Esophagus (tissue), 2 donors: Measurements from ENCODE around the gene HNRNPC. TPM values are rescaled to one million over a fixed set of nuclear protein-coding genes. Genes with fewer than 3 reads are reported as not detected.

ENCODE experiments used
- H3K27ac ChIP-seq, 2 donors: one replicate each; pipeline ENCODE4 v1.5.1; 2013; ENCODE audit warnings: low read depth in 2 of 2, mild to moderate bottlenecking in 2 of 2, inconsistent platforms in 1 of 2, low read length in 1 of 2, moderate library complexity in 1 of 2
- H3K27me3 ChIP-seq, 2 donors: one replicate each; pipeline ENCODE4 v1.6.1; 2013; ENCODE audit warnings: low read length in 2 of 2, control low read depth in 1 of 2, mild to moderate bottlenecking in 1 of 2; ENCODE audit not compliant: insufficient read depth in 2 of 2, control insufficient read depth in 1 of 2
- H3K36me3 ChIP-seq, 2 donors: one replicate each; pipeline ENCODE4 v1.6.1; 2013; ENCODE audit warnings: low read length in 1 of 2; ENCODE audit not compliant: control insufficient read depth in 2 of 2, insufficient read depth in 2 of 2
- H3K4me1 ChIP-seq, 2 donors: one replicate each; pipeline ENCODE4 v1.6.1; 2013; ENCODE audit warnings: low read length in 1 of 2; ENCODE audit not compliant: control insufficient read depth in 2 of 2, insufficient read depth in 2 of 2
- H3K4me3 ChIP-seq, 2 donors: one replicate each; pipeline ENCODE4 v1.5.1; 2013; ENCODE audit warnings: low read length in 2 of 2, mild to moderate bottlenecking in 2 of 2, low read depth in 1 of 2, moderate library complexity in 1 of 2
- H3K9me3 ChIP-seq, 2 donors: one replicate each; pipeline ENCODE4 v1.6.1; 2013; ENCODE audit warnings: mild to moderate bottlenecking in 2 of 2, low read depth in 1 of 2, low read length in 1 of 2, moderate library complexity in 1 of 2; ENCODE audit not compliant: control insufficient read depth in 2 of 2, insufficient read depth in 1 of 2
- WGBS, 2 donors: extraction: QIAGEN DNeasy Blood & Tissue Kit; methylation state at CpG; one replicate each; pipeline ENCODE4 v1.1.7; 2013; 5-methylcytosine and 5-hydroxymethylcytosine counted together
- polyA plus RNA-seq, 2 donors: library from polyadenylated mRNA; stranded (reverse); fragments of 200-250 nt; gene quantifications; one replicate each; pipeline ENCODE4 v1.2.3, GENCODE V29; 2013
- donor health status: healthy with polysubstance abuse.
- donor health status: Bipolar disorder and iron deficiency.

Gene HNRNPC
- polyA plus RNA-seq, 2 donors: 431 to 699 TPM

- no peaks in the 10 kb centered on the region for H3K4me1 ChIP-seq
- no peaks in the 10 kb centered on the region for H3K27me3 ChIP-seq
- H3K27ac ChIP-seq: no peak overlapping the region
- H3K9me3 ChIP-seq: no peaks in the 10 kb centered on the region
- no peaks in the 10 kb centered on the region for H3K36me3 ChIP-seq
- WGBS, 2 donors: 75 to 76% methylated on average over 4 of the region's 4 CpGs
- H3K4me3 ChIP-seq: no peak overlapping the region
Observed at GRCh38 chr14:21160061-21160610, 109.1 kb downstream of the HNRNPC start.

Other genes with a start within 250 kb of the HNRNPC start
- 100 to 1,000 TPM; 131 to 252 TPM for gene NDRG2, start 244.4 kb downstream of the HNRNPC start, polyA plus RNA-seq
- under 1 TPM in 1 of 2 donors, not detected in 1; 0.14 TPM for gene TPPP2, start 239.2 kb downstream of the HNRNPC start, polyA plus RNA-seq
- gene RNASE13, start 234.6 kb downstream of the HNRNPC start, polyA plus RNA-seq: not detected
- gene RNASE7, start 227.1 kb downstream of the HNRNPC start, polyA plus RNA-seq: 10 to 100 TPM; 33.9 to 92.8 TPM
- not detected for gene RNASE8, start 211.6 kb downstream of the HNRNPC start, polyA plus RNA-seq
- 1 to 10 TPM; 1.8 to 3.0 TPM for gene ARHGEF40, start 199.1 kb downstream of the HNRNPC start, polyA plus RNA-seq
- gene ZNF219, start 170.8 kb downstream of the HNRNPC start, polyA plus RNA-seq: 10 to 100 TPM; 39.9 to 42.2 TPM
- 1 to 10 TPM; 1.6 to 1.8 TPM for gene TMEM253, start 168.4 kb downstream of the HNRNPC start, polyA plus RNA-seq
- not detected for gene OR5AU1, start 113.4 kb downstream of the HNRNPC start, polyA plus RNA-seq
- gene RPGRIP1, start 10.6 kb upstream of the HNRNPC start, polyA plus RNA-seq: under 1 TPM; 0.11 to 0.14 TPM
- gene SUPT16H, start 114.6 kb upstream of the HNRNPC start, polyA plus RNA-seq: 10 to 100 TPM; 29.2 to 39.4 TPM
- gene CHD8, start 186.7 kb upstream of the HNRNPC start, polyA plus RNA-seq: 10 to 100 TPM; 22.4 to 27.2 TPM
- gene RAB2B, start 207.5 kb upstream of the HNRNPC start, polyA plus RNA-seq: 1 to 10 TPM; 6.8 to 7.0 TPM
- gene TOX4, start 207.8 kb upstream of the HNRNPC start, polyA plus RNA-seq: 10 to 100 TPM; 16.6 to 36.0 TPM
- 10 to 100 TPM; 26.0 to 34.6 TPM for gene METTL3, start 241.9 kb upstream of the HNRNPC start, polyA plus RNA-seq